Cardiac fibroblast (primary cell): Measurements from ENCODE around the gene HID1.

ENCODE experiments used
- DNase-seq, 2 donors: peaks; one replicate each; pipeline versions ENCODE4 v3.0.0 to v3.0.0-alpha.2; 2010; ENCODE audit warnings: low read depth in 2 of 2
- H3K4me3 ChIP-seq, 2 donors: replicated peaks in 1 of 2; 1 replicate in 1 of 2; 2 replicates in 1 of 2; pipeline ENCODE4 v1.5.1; 2011; ENCODE audit warnings: low read depth in 2 of 2, low read length in 2 of 2, mild to moderate bottlenecking in 2 of 2, moderate library complexity in 1 of 2
- TF ChIP-seq, protein P1 (sequence below): IDR thresholded peaks from one replicate; pipeline ENCODE4 v1.5.1; 2011; ENCODE audit warnings: low read depth, mild to moderate bottlenecking, low read length, inconsistent platforms

HID1 gene

DNA sequence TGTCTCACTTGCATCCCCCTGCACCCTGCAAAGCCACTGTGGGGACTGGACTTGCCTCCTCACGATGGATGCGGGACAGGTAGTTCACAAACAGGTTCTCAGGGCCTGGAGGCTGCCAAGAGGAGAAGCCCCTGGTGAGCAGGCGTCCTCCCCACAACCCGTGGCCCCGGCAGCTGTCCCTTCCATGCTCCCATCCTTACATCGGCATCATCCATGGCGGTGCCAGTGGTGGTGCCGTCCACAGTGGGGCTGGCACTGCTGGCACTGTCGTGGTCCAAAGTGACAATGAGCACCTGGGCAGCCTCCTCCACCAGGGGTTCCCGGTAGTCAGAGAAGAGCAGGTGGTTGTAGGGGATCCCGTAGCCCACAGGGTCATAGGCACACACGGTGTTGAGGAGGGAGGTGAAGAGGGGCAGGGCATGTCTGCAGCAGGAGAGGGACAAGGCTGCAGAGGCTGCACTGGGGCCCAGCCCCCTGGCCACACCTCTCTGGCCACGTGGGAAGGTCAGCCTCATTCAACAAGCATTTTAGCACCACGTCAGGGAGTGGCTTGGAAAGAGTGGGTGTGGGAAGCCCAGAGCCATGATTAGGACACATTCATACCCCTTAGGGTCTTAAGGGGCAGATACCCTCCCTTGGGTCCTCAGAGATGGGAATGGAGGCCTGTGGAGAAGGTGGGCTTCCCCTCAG, 12.6 kb downstream of the HID1 start:
- no peak overlapping the region for H3K4me3 ChIP-seq
- TF ChIP-seq, protein P1, sequence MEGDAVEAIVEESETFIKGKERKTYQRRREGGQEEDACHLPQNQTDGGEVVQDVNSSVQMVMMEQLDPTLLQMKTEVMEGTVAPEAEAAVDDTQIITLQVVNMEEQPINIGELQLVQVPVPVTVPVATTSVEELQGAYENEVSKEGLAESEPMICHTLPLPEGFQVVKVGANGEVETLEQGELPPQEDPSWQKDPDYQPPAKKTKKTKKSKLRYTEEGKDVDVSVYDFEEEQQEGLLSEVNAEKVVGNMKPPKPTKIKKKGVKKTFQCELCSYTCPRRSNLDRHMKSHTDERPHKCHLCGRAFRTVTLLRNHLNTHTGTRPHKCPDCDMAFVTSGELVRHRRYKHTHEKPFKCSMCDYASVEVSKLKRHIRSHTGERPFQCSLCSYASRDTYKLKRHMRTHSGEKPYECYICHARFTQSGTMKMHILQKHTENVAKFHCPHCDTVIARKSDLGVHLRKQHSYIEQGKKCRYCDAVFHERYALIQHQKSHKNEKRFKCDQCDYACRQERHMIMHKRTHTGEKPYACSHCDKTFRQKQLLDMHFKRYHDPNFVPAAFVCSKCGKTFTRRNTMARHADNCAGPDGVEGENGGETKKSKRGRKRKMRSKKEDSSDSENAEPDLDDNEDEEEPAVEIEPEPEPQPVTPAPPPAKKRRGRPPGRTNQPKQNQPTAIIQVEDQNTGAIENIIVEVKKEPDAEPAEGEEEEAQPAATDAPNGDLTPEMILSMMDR: no peak
- DNase-seq: peak in 1 of 2 donors; percentile 19

DNA sequence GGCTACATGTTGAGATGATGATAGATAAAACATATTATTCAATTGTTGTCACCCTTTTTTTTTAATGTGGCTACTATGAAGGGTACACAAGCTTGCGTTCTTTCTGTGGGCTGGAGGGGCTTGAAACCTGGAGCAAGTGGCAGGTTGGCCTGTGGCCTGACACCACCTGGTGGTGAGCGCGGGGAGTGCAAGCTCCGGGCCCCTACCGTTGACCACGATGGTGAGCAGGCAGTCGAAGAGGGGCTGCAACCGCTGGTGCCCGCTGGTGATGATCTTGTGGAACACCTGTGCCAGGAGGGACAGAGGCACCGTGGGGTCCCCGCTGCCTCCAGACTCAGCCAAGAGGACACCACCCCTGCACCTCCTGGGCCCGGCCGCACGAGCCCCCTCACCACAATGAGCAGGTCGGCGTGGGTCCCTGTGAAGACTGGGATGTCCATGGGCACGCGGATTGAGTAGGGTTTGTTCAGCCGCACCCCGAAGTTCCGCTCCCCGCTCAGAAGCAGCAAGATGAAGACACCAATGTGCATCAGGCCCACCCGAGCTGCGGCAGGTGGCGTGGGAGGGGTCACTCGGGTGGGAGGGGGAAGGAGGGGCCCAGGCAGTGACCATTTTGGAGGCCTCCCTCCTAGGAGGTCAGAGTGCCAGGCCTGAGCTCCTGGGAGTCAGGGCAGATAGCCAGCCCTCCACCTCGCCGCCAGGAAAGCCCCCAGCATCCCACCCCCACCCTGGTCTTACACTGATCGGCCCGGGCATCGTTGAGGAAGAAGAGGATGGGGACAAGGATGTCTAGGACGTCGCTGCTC, 14.4 kb downstream of the HID1 start:
- H3K4me3 ChIP-seq: no peak overlapping the region
- TF ChIP-seq, protein P1: peak; percentile 96
- DNase-seq: peak; percentile 57 to 63

DNA sequence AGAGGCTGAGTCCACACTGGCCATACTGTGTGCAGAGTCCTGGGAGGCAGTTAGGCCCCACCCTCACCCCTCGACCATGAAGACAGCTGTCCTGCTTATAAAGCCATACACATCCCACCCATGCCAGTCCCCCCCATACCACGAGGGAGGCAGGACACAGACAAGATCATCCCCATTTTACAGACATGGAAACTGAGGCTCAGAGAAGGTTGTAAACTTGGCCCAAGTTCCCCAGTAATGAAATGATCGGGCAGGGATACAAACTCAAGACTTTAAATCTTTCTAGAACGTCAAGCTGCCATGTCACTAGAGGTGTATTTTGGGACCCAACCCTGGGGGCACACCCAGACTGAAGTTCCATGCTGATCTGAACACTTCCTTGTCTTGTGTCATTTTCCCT, 16.5 kb downstream of the HID1 start:
- no peak overlapping the region for H3K4me3 ChIP-seq
- TF ChIP-seq, protein P1: no peak
- DNase-seq: no peak

DNA sequence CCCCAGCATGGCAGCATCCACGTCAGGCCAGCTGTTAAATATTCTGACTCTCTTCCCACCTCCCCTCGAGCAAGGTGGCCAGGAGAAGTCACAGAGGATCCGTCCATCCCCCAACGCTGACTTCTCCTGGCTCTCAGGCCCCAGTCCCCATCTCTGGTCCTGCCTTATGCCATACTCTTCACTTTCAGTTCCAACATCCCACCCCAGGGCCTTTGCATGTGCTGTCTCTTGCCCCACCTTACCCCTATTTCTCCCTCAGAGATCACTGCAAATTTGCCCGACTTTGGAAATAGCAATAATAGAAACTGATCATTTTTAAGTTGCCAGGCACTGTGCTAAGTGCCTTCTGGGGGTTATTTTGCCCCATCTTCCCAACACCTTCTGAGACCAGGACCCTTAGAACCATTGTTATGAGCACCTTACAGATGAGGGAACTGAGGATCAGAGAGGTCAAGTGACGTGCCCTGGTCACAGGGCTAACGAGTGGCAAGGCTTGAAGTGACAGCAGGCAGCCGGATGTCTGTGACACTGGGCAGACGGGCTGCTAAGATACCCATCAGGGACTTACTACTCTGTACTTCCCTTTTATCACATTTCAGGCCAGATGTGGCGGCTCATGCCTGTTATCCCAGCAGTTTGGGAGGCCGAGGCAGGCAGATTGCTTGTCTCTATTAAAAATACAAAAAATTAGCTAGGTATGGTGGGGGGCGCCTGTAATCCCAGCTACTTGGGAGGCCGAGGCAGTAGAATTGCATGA, 17.7 kb downstream of the HID1 start:
- no peak for DNase-seq
- TF ChIP-seq, protein P1: no peak
- H3K4me3 ChIP-seq: no peak overlapping the region

DNA sequence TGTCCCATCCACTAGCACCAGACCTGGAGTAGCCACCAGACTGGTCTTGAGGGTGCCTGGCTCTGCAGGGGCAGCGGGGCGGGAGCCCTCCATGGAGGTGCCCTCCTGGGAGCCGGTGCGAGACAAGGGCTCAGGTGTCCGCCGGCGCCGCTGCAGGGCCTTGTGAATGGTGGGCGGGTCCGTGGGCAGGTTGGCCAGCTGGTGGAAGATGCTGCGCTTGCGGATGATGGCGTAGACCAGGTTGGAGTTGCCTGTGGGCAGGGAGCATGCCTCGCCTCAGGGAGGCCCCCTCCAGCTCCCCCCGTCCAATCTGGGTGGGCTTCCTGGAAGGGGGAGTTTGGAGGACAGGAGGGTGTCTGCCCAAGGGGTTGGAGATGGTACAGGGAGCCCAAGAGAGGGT, 18.4 kb downstream of the HID1 start:
- TF ChIP-seq, protein P1: no peak
- DNase-seq: no peak
- no peak overlapping the region for H3K4me3 ChIP-seq

DNA sequence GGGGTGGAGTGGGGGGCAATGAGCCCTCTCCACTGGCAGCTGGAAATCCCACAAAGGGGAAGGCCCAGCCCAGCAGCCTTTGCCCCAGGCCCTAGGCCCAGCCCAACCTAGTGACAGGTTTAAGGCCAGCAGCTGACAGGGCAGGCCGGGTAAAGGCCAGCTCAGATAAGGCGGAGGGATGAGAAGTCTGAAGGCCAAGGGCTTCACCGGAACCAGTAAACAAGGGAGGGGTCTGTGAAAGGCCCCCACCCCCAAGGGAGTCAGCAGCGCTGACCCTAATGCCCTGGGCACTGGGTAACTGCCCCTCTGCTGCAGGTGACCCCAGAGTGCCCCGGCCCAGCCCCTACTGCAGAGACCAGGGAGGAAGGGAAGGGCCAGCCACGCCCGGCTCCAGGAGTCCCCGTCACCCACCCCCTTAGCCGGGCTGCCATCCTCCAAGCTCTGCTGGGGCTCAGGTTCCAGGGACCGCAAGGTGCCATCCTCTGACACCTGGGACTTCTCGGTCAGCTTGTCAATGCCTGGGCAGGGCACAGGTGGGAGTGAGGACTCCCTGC, 19.3 kb downstream of the HID1 start:
- TF ChIP-seq, protein P1: no peak
- H3K4me3 ChIP-seq: no peak overlapping the region
- DNase-seq: no peak
